ENCODE results near the gene IKZF3.

DNA sequence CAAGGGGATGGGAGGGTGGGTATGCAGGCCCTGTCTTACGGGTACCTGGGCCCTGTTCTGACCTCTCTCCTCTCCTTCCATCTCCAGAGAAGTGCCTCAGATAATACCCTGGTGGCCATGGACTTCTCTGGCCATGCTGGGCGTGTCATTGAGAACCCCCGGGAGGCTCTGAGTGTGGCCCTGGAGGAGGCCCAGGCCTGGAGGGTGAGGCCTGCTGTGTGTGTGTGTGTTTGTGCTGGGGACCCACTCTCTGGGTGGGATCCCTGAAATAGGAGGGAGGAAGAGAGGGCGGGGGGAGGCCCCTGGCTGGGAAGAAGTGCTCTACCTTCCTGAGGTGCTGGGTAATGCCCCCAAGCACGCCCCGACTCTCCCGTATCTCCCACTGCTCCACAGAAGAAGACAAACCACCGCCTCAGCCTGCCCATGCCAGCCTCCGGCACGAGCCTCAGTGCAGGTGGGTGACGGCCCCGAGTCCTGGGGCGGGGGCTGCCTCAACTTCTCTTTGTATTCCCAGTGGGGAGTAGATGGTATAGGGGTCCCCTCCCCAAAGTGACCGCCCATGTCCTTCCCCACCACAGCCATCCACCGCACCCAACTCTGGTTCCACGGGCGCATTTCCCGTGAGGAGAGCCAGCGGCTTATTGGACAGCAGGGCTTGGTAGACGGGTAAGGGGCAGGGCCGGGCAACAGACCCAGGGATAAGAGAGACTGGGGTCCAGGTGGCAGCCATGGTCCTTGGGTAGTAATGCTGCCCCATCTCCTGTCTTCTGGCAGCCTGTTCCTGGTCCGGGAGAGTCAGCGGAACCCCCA lies 118.6 kb downstream of the IKZF3 start:
- TF ChIP-seq EZH2 (IDR thresholded peaks at IDR 0.05; ENCODE audit: borderline replicate concordance, low read length): no peak
- TF ChIP-seq, protein P1, sequence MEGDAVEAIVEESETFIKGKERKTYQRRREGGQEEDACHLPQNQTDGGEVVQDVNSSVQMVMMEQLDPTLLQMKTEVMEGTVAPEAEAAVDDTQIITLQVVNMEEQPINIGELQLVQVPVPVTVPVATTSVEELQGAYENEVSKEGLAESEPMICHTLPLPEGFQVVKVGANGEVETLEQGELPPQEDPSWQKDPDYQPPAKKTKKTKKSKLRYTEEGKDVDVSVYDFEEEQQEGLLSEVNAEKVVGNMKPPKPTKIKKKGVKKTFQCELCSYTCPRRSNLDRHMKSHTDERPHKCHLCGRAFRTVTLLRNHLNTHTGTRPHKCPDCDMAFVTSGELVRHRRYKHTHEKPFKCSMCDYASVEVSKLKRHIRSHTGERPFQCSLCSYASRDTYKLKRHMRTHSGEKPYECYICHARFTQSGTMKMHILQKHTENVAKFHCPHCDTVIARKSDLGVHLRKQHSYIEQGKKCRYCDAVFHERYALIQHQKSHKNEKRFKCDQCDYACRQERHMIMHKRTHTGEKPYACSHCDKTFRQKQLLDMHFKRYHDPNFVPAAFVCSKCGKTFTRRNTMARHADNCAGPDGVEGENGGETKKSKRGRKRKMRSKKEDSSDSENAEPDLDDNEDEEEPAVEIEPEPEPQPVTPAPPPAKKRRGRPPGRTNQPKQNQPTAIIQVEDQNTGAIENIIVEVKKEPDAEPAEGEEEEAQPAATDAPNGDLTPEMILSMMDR (conservative IDR thresholded peaks at IDR 0.05 in 1 of 2, IDR thresholded peaks at IDR 0.05 in 1 of 2; ENCODE audit: extremely low read depth in 1 of 2, insufficient read depth in 1 of 2, low read depth in 1 of 2, low read length in 2 of 2): no peak
